ENCODE measurements around the gene MYCBP2.

MYCBP2 gene

DNA sequence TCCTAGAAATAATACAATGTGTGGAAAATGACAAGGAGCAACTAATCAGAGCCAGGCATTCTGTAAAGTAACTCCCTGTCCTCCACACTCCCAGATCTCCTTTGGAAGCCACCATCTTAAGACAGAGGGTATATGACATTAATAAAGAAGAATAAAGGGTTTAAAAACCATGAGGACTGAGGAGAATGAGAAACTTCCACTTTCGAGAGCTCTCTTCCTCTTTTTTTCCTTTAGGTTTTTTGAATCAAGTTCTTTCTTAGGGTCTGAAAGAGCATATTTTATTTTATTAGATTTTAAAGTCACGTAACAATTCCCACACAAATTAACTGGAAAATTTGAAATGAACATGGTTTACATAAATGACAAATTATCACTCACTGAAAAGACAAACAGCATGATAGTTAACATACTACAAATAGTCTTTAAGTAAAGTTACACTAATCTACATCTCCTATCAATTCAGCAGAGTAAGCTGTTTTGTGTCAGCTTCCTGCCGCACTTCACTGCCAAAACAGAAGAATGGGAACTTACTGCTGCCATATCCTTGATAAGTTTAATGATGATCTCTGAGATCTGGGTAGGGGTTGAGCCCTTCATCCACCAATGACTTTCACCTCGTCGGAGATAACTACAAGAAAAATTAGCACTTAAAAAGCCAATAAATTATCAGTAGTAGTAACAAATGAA lies 261.3 kb downstream of the MYCBP2 start:
- intact Hi-C loops (cut with DNase I; ENCODE audit: low total_unique reads) = no loop called here
- H3K4me1 ChIP-seq = no peaks in the 10 kb centered on the region
- peaks cover 77 to 89% (median 80%) of the 10 kb centered on the region in 3 donors for H3K36me3 ChIP-seq
- DNase-seq = no peak
- no peaks in the 10 kb centered on the region for H3K27me3 ChIP-seq
- no peaks in the 10 kb centered on the region for H3K9me3 ChIP-seq
- H3K4me3 ChIP-seq = no peak overlapping the region
- TF ChIP-seq, protein P1, sequence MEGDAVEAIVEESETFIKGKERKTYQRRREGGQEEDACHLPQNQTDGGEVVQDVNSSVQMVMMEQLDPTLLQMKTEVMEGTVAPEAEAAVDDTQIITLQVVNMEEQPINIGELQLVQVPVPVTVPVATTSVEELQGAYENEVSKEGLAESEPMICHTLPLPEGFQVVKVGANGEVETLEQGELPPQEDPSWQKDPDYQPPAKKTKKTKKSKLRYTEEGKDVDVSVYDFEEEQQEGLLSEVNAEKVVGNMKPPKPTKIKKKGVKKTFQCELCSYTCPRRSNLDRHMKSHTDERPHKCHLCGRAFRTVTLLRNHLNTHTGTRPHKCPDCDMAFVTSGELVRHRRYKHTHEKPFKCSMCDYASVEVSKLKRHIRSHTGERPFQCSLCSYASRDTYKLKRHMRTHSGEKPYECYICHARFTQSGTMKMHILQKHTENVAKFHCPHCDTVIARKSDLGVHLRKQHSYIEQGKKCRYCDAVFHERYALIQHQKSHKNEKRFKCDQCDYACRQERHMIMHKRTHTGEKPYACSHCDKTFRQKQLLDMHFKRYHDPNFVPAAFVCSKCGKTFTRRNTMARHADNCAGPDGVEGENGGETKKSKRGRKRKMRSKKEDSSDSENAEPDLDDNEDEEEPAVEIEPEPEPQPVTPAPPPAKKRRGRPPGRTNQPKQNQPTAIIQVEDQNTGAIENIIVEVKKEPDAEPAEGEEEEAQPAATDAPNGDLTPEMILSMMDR (IDR thresholded peaks at IDR 0.05) = no peak
- no peak overlapping the region for H3K27ac ChIP-seq

GRCh38 chr13:77062097-77062496 lies 264.8 kb downstream of the MYCBP2 start:
- no peak for DNase-seq
- intact Hi-C loops (cut with DNase I; ENCODE audit: low total_unique reads) = no loop called here
- Histone ChIP-seq H3K27me3 (no peaks in the 10 kb centered on the region), H3K27ac (no peak overlapping the region), H3K4me1 (no peaks in the 10 kb centered on the region), H3K4me3 (no peak overlapping the region), H3K36me3 (peaks cover 76 to 88% (median 83%) of the 10 kb centered on the region in 3 donors), H3K9me3 (no peaks in the 10 kb centered on the region)
- TF ChIP-seq, protein P1 (IDR thresholded peaks at IDR 0.05) = no peak

DNA sequence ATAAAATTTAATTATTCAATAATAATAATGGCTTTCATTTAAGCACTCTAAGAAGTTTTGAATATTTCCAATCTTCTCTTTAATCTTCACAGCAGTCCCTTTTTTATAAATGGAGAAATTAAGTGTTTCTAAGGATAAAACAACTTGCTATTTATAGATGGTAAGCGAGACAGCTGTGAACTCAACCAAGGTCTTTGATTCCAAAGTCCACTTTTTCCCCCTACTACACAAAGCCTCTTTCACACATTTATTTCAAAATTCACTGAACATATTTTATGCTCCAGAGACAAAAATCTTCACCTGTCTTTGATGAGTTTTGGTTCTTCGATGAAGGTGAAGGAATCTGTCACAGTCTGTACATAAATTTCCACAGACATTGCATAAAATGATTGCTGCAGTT lies 265.5 kb downstream of the MYCBP2 start:
- Histone ChIP-seq H3K27ac (no peak overlapping the region), H3K4me3 (no peak overlapping the region), H3K9me3 (no peaks in the 10 kb centered on the region), H3K27me3 (no peaks in the 10 kb centered on the region), H3K4me1 (no peaks in the 10 kb centered on the region), H3K36me3 (peaks cover 76 to 91% (median 83%) of the 10 kb centered on the region in 3 donors)
- intact Hi-C loops (cut with DNase I; ENCODE audit: low total_unique reads) = no loop called here
- TF ChIP-seq, protein P1 (IDR thresholded peaks at IDR 0.05) = no peak
- DNase-seq = no peak

DNA sequence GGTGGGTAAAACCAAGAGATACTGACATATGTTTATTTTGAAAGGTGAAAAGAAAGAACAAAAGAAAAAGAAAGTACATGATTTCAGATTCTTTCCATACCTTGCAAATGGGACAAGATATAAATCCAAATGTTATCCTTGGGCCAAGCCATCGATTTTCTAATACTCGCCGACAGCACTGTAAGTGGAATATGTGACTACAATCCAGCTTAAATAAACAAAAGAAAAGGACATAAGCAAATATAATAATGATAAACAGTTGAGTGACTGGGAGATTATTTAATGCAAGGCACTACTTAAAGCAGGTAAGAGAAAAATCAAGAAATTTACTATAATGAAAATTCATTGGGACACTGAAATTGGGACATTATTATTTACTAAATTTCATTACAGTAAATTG lies 270.0 kb downstream of the MYCBP2 start:
- Histone ChIP-seq H3K27ac (no peak overlapping the region), H3K36me3 (peaks cover 63 to 80% (median 77%) of the 10 kb centered on the region in 3 donors), H3K4me3 (no peak overlapping the region), H3K27me3 (no peaks in the 10 kb centered on the region), H3K9me3 (no peaks in the 10 kb centered on the region), H3K4me1 (no peaks in the 10 kb centered on the region)
- TF ChIP-seq, protein P1 (IDR thresholded peaks at IDR 0.05) = no peak
- no peak for DNase-seq
- intact Hi-C loops (cut with DNase I; ENCODE audit: low total_unique reads) = loop anchor here (10.0 kb wide), 1 partner anchor 128 kb away; no protein-coding TSS in a partner anchor

DNA sequence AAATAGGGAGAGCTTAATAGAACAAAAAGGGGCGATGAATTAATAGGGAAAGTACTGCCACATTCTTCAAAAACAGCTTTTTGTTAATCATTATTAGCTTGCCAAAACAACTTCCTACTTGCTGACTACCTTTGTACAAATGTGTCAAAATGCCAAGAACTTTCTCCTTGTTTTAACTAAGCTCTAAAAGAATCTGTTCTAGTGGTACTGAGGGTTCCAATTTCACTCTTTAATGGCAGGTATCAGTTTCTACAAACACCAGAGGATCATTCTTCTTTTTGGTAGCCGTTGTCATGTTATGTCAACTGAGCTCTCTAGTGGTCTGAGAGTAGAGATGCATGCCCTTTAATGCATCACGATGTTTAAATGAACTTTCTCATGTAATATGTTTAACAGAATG lies 270.5 kb downstream of the MYCBP2 start:
- DNase-seq = no peak
- Histone ChIP-seq H3K27me3 (no peaks in the 10 kb centered on the region), H3K4me3 (no peak overlapping the region), H3K27ac (no peak overlapping the region), H3K9me3 (no peaks in the 10 kb centered on the region), H3K4me1 (no peaks in the 10 kb centered on the region), H3K36me3 (peaks cover 63 to 81% (median 80%) of the 10 kb centered on the region in 3 donors)
- intact Hi-C loops (cut with DNase I; ENCODE audit: low total_unique reads) = loop anchor here (10.0 kb wide), 1 partner anchor 128 kb away; no protein-coding TSS in a partner anchor
- TF ChIP-seq, protein P1 (IDR thresholded peaks at IDR 0.05) = no peak

Data from tibial artery (tissue), 4 donors.